GM10847 (cell line): ENCODE measurements around the gene SYT6.

Experiments
- POLR2A ChIP-seq: IDR thresholded peaks from 2 replicates; pipeline ENCODE4 v1.6.1; 2011; ENCODE audit not compliant: insufficient read length; ENCODE audit errors: extremely low read depth

SYT6 gene, protein sequence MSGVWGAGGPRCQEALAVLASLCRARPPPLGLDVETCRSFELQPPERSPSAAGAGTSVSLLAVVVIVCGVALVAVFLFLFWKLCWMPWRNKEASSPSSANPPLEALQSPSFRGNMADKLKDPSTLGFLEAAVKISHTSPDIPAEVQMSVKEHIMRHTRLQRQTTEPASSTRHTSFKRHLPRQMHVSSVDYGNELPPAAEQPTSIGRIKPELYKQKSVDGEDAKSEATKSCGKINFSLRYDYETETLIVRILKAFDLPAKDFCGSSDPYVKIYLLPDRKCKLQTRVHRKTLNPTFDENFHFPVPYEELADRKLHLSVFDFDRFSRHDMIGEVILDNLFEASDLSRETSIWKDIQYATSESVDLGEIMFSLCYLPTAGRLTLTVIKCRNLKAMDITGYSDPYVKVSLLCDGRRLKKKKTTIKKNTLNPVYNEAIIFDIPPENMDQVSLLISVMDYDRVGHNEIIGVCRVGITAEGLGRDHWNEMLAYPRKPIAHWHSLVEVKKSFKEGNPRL

DNA sequence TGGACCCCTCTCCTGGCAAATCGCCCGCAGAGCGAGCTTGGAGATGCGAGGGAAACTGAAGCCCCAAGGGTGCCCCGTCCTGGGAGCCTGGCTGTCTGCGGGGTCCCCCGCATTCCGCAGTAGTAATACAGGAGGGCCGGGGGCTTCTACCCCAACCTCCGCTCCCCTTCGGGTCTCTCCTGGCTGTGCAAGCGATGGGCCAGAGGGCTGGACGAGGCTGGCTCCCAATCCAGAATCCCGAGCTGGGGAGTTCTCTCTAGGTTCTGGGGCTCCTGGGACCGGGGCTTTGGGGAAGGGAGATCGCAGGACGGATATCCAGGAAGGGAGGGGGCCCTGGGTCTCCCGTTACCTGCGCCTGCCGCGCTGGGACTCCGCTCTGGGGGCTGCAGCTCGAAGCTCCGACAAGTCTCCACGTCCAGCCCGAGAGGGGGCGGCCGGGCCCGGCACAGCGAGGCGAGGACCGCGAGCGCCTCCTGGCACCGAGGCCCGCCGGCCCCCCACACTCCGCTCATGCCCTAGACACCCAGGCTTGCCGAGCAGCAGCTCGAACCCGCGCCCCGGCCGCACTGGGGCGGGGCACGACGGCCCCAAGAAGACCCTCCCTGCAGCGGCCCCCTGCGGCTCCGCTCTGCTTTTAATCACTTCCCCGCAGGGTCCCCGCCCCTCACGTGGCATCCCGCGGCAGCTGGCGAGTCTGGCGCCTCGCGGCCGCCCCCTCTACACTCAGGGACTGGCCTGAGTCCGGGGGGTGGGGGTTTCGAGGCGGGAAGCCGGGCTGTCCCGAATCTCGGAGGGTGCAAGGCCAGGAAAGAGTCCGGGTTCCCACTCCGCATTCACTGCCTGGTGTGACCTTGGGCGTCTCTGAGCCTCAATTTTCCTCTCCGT, at the start of gene SYT6:
TSS of gene SYT6 (minus strand) at position 609 of the 885 bp plus-strand sequence. CDS start at position 512, 97 bp downstream.
- TF ChIP-seq POLR2A = no peak

DNA sequence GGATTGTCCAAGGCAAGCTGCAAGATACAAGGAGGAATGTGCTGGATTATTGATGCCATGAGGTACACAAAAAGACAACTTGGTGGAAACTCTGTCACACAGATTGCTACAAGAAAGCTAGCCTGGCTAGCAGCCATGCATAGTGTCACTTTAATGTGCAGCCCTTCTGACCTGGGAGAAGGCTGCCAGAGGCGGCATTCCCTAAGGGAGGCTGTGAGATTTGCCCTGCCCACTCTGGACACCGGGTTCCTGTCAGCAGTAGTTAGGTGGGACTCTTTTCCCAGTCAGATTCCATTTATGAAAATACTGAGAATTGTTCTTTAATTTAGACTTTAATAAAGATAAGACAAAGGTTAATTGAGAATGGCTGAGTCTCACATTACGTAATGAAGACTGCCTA, 47.8 kb upstream of the SYT6 start:
- TF ChIP-seq POLR2A = no peak

DNA sequence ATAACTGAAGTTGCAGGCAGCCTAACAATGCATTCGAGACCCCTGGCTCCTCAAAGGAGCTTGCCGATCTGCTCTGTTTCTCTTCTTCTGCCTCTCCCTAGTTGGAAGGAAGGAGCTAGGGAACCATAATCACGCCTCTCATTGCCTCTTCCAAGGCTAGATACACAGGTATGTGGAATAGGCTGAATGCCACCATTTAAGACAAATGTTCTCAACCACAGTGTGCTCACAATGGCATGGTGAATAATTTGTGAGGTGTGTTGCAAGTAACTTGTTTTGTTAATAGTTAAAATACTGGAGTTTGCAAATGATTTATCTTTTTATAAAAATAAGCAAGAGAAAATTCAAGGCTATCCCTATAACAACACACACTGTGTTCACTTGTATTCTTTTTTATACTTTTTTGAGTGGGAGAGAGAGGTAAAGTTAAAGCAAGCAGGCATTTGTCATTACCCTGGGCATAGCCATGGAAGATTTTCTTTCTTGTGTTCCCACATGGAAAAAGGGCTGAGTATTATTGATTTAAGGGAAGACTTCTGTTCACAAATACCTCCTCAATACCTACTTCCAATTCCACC, 45.4 kb upstream of the SYT6 start:
- no peak for TF ChIP-seq POLR2A

DNA sequence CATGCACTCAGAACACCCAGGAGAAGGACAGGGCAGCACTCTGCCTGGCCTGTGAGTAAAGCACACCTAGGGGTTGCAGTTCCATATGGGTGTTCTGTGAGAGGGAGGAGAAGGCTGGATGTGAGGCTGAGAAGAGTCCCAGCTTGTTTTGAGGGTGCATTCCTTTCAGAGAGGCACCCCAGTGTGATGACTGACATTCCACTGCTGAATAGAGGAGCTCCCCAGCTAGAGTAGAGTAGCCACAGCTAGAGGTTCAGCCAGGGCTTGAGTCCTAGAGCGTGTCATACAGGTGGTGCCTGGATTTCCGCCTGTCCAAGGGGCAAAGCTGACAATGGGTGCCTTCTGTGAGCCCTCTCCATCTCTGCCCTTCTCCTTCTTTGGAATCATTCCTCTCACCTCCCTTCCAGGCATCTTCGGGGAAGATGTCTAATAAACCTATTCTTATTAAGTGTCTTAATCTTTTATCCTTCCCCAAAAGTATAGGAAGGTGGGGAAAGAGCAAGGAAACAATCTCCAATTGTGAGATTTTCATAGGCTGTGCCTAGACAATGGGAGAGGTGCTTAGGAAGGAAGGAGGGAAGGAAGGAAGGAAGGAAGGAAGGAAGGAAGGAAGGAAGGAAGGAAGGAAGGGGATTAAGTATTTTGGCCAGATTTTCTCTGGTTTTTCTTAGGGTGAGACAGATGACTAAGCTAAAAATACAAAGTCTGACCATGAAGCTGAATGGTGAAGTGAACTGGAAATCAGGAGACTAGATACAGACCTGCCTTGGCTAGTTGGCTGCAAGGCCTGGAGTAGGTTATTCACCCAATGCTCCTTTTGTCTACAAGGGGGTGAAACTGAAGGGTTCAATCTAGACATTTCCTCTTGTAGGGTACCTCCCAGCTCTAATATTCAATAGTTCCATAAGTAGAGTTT, 43.6 kb upstream of the SYT6 start:
- no peak for TF ChIP-seq POLR2A

DNA sequence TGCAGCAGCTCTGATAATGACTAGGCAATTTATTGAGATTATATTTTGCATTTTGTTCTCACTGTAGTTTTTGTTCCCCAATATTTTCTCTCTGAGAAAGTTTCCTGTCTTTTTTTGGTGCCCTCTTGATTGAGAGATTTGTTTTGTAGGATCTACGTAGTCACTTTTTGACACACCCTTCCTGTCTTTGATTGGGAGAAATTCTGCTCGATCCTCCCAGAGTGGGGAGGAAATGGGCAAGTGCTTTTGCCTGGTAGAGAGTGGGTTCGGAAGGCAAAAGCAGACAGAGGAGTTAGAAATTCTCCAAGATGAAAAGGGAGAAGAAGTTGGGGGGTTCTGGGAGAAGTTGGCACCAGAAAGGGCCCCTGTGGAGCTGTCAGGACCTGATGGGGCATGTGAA, 42.1 kb upstream of the SYT6 start:
- no peak for TF ChIP-seq POLR2A

DNA sequence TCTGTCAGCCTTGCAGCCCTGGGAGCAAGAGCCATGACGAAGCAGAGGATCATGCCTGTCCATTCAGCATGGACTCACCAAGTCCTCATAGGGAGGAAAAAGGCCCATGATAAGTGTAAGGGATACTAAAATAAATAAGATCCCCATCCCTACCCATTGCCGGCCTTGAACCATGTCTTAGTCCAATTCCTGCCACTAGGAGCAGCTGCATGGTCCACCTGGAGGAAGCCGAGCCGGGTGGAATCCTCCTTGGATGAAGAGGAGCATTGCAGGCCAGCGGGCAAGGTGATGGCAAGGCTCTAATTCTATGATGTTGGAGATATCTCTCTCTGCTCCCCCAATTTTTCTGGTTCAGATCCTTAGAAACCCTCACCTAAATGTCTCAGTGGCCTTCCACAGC, 38.7 kb upstream of the SYT6 start:
- TF ChIP-seq POLR2A = no peak

DNA sequence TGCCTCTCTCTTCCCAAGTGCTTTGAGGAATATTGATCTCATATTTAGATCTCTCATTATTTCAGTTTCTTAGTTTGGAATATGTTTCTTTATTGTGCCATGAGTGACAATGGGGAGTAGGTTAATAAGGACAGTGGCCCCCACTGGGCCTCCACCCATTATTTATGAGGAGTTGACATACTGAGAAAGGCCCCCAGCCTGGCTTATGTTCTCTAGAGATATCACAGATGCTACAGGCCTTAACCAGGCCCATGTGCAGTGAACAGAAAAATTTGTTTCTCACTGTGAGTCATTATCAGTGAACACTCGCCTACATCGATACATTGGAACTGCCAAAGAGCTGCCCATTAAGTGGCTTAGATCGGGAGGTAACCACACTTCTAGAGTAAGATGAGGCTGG, 35.7 kb upstream of the SYT6 start:
- TF ChIP-seq POLR2A = no peak

DNA sequence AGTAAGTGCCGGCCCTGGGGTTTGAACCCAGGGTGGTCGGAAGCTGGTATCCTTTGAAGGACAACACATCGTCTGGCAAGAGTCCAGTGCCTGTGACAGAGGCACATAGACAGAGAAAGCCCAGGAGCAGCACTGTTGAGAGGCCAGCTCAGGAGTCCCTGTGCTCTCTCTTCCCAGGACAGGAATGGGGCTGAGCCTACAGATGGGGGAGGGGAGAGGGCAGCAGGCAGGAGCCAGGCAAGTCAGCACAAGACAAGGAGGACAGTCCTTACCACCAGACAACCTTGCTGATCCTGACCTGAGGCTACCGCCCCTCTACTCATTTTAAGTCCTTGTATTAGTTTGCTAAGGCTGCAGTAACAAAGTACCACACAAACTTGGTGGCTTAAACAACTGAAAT, 27.7 kb upstream of the SYT6 start:
- TF ChIP-seq POLR2A = no peak

DNA sequence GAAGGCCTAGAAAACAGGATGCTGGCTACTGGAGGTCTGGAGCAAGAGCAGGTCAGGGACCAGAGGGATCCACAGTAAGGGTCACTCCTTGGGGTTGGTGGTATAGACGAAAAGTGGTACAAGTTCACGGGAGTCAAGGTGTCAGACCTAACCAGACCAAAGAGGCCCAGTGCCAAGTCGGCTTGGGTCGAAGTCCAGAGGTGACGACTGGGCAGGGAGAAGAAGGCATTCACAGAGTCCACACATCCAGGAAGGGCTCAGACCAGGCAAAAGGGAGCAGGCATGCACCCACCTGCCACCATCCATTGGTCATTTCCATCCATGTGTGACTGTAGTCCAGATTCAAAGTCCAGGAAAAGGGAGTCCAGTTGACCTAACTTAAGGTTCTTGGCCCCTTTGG, 27.1 kb upstream of the SYT6 start:
- no peak for TF ChIP-seq POLR2A

DNA sequence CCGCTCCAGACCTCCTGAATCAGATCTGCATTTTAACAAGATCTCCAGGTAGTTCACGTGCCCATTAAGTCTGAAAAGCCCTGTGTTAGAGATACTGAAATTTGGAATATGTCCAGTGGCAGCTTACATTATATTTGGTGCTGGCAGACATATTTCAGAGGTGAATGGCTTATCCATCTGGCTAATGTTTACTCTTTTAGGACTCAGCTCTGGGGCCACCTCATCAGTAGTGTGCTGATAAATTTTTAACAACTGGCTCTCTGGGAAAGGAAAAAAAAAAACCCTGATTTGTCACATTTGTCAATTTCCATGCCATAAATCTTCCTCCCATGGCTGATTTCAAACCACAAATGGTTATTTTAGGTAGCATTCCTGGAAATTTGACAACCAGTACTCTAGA, 25.3 kb upstream of the SYT6 start:
- TF ChIP-seq POLR2A = no peak

DNA sequence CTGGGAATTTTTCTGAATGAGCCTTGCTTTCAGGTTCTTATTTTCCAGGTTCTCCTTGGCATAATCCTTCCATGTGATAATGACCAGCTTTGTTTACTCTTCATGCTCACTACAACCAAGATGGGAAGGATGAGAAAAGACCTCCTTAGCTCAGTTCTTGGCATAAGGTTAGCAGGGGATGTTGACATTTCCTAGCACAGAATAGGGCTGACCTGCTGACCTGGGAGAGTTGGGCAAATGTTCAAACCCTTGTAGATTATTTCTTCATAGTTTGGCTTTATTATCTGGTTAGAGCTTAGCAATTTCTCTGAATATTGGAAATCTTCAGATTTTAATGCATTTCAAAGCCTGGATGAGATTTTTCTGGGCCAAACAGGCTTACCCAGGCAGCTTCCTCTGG, 23.6 kb upstream of the SYT6 start:
- no peak for TF ChIP-seq POLR2A

DNA sequence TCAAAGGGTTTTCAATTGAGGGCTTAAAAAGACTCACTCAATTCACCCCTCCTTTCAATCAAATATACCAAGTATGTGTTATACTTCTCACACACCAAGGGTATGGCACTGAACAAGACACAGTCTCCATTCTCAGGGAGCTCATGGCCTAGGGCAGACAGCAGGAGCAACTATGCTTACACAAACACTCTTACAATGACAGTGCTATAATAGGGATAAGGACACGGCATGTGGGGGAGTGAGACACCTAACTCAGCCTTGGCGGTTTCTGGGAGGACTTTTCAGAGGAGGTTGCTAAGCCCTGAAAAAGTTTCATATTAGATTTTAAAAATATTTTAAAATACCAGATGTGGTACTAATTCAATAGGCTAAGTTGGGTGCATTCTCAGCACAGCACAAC, 22.7 kb upstream of the SYT6 start:
- no peak for TF ChIP-seq POLR2A

DNA sequence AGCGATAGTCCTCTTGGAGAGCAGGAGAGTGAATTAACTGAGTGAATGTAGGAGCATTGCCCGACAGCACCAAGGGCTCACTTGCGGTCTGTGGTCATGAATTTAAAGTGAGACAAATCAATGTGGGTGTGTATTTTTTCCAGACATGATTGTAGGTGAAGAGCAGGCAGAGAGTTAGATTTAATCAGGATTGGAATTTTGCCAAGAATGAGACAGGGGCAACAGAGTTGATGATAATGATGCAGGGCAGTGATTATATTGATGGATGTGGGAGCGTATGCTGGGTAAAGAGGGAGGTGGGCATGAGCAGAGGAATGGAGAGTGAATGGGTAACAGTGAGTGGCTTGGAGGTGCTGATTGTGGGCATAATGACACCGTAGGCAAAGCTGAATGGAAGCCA, 20.0 kb upstream of the SYT6 start:
- no peak for TF ChIP-seq POLR2A

DNA sequence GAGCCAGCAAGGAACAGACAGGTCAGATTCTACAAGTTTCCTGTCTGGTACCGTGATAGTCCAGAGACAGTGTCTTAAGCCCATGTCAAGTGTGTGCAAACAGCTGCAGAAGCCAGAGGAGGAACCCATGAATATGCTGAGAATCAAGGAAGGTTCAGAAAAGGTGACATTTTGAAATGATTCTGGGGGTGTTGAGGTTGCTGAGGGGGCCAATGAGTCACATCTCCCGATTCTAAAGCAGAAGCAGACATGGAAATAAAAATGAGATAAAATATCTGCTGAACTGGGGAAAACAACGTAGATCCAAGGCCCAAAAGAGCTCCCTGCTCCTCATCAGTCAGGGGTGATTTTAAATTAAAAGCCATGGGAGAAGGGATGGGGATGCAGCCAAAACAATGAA, 15.8 kb upstream of the SYT6 start:
- no peak for TF ChIP-seq POLR2A

DNA sequence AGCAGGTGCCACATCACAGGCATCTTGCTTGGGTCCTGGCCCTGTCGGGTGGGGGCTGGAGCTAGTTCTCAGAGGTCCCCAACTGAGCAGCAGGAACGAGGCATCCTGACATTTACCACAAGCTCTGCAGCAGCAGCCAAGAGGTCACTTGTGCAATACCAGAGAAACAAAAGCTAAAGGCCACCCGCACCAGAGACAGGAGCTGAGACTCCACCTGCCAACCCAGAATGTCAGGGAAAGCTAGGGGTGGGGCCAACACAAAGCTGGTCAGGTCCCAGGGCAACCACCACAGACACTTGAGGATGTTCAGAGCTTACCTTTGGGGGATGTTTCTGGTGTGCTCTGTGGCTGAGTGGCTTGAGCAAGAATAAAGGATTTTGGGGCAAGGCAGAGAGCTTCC, 13.6 kb upstream of the SYT6 start:
- no peak for TF ChIP-seq POLR2A
